A673 (cell line): ENCODE data around the gene NRG3. TPM values are rescaled to one million over a fixed set of nuclear protein-coding genes. Genes with fewer than 3 reads are reported as not detected.

ENCODE experiments used
- BruUV-seq: library from RNA; stranded (reverse); fragments of 400-500 nt; replicated peaks from 2 replicates; lab custom pipeline; 2021; lab: Mats Ljungman, UMichigan
- CTCF ChIA-PET: fragments of 300-600 bp; sonication (Branson Sonifier 250); formaldehyde crosslinking; loops from one replicate; lab custom pipeline; 2022; ENCODE audit warnings: antibody characterized with exemption; lab: Charles Lee
- POLR2A ChIA-PET: fragments of 300-600 bp; sonication (Branson Sonifier 250); formaldehyde crosslinking; loops from one replicate; lab custom pipeline; 2022; ENCODE audit warnings: antibody characterized with exemption; ENCODE audit not compliant: low non-redundant PET; lab: Charles Lee
- DNase-seq: peaks from one replicate; pipeline ENCODE4 v3.0.0-alpha.2; 2015; ENCODE audit warnings: low spot score
- H3K27ac ChIP-seq: fragments of 200-600 bp; sonication (generic); 2 replicates; pipeline ENCODE4 v1.5.1; 2016; ENCODE audit warnings: mixed run types, low read depth, mild to moderate bottlenecking, mixed read lengths, antibody characterized with exemption, low read length; ENCODE audit not compliant: poor library complexity, severe bottlenecking
- H3K27me3 ChIP-seq: fragments of 200-600 bp; sonication (generic); replicated peaks from 2 replicates; pipeline ENCODE4 v1.6.1; 2017; ENCODE audit warnings: mixed run types, low read depth, mild to moderate bottlenecking, mixed read lengths, antibody characterized with exemption, low read length; ENCODE audit not compliant: insufficient read depth, poor library complexity
- H3K36me3 ChIP-seq: fragments of 200-600 bp; sonication (generic); 2 replicates; pipeline ENCODE4 v1.6.1; 2016; ENCODE audit warnings: mixed run types, mild to moderate bottlenecking, mixed read lengths, antibody characterized with exemption, low read length; ENCODE audit not compliant: insufficient read depth, poor library complexity, severe bottlenecking
- H3K4me1 ChIP-seq: fragments of 200-600 bp; sonication (generic); 2 replicates; pipeline ENCODE4 v1.6.1; 2017; ENCODE audit warnings: mixed run types, mild to moderate bottlenecking, mixed read lengths, antibody characterized with exemption, low read length; ENCODE audit not compliant: insufficient read depth, poor library complexity, severe bottlenecking
- H3K4me3 ChIP-seq: fragments of 200-600 bp; sonication (generic); 2 replicates; pipeline ENCODE4 v1.5.1; 2016; ENCODE audit warnings: low read depth, mixed run types, mild to moderate bottlenecking, mixed read lengths, low read length; ENCODE audit not compliant: poor library complexity, severe bottlenecking
- H3K9me3 ChIP-seq: fragments of 200-600 bp; sonication (generic); 2 replicates; pipeline ENCODE4 v1.6.1; 2016; ENCODE audit warnings: mixed run types, low read depth, mild to moderate bottlenecking, mixed read lengths, antibody characterized with exemption, low read length; ENCODE audit not compliant: poor library complexity, severe bottlenecking
- CTCF ChIP-seq: fragments of 300-800, 200-600 bp; sonication (generic); conservative IDR thresholded peaks from 2 replicates; pipeline ENCODE4 v1.5.1; 2017; ENCODE audit warnings: low read depth, mild to moderate bottlenecking, antibody characterized with exemption, low read length, moderate library complexity, mixed read lengths
- EZH2 ChIP-seq: fragments of 200-600 bp; sonication (generic); IDR thresholded peaks from 2 replicates; pipeline ENCODE4 v1.6.1; 2017; ENCODE audit warnings: borderline replicate concordance, low read depth, mild to moderate bottlenecking, mixed read lengths, antibody characterized with exemption, low read length; ENCODE audit not compliant: poor library complexity, severe bottlenecking
- intact Hi-C: fragments of 100-400 bp; cut with micrococcal nuclease; formaldehyde crosslinking; loops from one replicate; pipeline ENCODE4 v1.10.0; 2022; ENCODE audit not compliant: unreplicated experiment
- total RNA-seq: library from RNA; stranded (reverse); gene quantifications from 2 replicates; pipeline ENCODE4 v1.2.3, GENCODE V29; 2021

Gene NRG3
- total RNA-seq, 1 experiment from 2014 or later: not detected

GRCh38 chr10:82529062-82529461 lies 654.1 kb downstream of the NRG3 start:
- ChIA-PET CTCF (no interaction called here), POLR2A (no interaction called here)
- H3K4me3 ChIP-seq: no peak overlapping the region
- no peak for DNase-seq
- no TSS peak for BruUV-seq
- H3K9me3 ChIP-seq: no peaks in the 10 kb centered on the region
- H3K27me3 ChIP-seq: no peaks in the 10 kb centered on the region
- H3K36me3 ChIP-seq: no peaks in the 10 kb centered on the region
- no peak overlapping the region for H3K27ac ChIP-seq
- no peak for TF ChIP-seq EZH2
- TF ChIP-seq CTCF: no peak
- no peaks in the 10 kb centered on the region for H3K4me1 ChIP-seq
- intact Hi-C loops: no loop called here

- Histone ChIP-seq H3K4me3 (no peak overlapping the region), H3K9me3 (peaks cover 7% of the 10 kb centered on the region), H3K27ac (no peak overlapping the region), H3K27me3 (no peaks in the 10 kb centered on the region), H3K36me3 (no peaks in the 10 kb centered on the region), H3K4me1 (no peaks in the 10 kb centered on the region)
- CTCF ChIA-PET: no interaction called here
- intact Hi-C loops: no loop called here
- TF ChIP-seq EZH2: no peak
- no peak for TF ChIP-seq CTCF
- BruUV-seq: no TSS peak
- POLR2A ChIA-PET: no interaction called here
- no peak for DNase-seq
These were observed 660.5 kb downstream of the NRG3 start for GRCh38 chr10:82535457-82535856.

- Histone ChIP-seq H3K4me3 (no peak overlapping the region), H3K27me3 (no peaks in the 10 kb centered on the region), H3K27ac (no peak overlapping the region), H3K4me1 (no peaks in the 10 kb centered on the region), H3K9me3 (peaks cover 7% of the 10 kb centered on the region), H3K36me3 (no peaks in the 10 kb centered on the region)
- intact Hi-C loops: no loop called here
- ChIA-PET CTCF (no interaction called here), POLR2A (no interaction called here)
- no TSS peak for BruUV-seq
- DNase-seq: no peak
- TF ChIP-seq CTCF: no peak
- TF ChIP-seq EZH2: no peak
These were observed 661.7 kb downstream of the NRG3 start for GRCh38 chr10:82536668-82537067.
